ENCODE data around the gene KHDRBS2. TPM values are rescaled to one million over a fixed set of nuclear protein-coding genes. Genes with fewer than 3 reads are reported as not detected.

KHDRBS2 gene
- total RNA-seq, 1 experiment from 2014 or later, result 2.7 TPM

DNA sequence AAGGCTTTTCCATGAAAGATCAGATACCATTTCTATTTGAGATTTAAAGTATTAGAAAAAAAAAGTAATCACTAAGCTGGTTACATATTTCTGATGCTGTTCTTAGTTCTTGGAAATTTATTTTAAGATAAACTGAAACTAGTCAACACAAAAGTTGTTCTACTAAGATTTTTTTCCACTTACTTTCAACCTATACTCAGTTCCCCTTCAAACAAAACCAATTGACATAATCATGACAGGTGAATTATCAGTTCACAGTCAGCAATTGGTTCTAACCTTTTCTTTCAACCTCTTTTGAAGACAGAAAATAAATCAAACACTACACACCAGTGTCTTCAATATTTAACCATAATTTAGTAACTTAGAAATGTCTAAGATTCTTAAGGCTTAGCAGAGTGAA is 228.7 kb downstream of the KHDRBS2 start:
- H3K18ac ChIP-seq (ENCODE audit: insufficient read length, low read depth, low read length), result no peak overlapping the region
- no peak overlapping the region for H3K27ac ChIP-seq (ENCODE audit: insufficient read length, low read depth, low read length)
- no peak overlapping the region for H3T11ph ChIP-seq (ENCODE audit: low read length)
- Mint-ChIP-seq H3K36me3 (ENCODE audit: insufficient read depth in 1 of 3, low read depth in 3 of 3) (peaks cover 0 to 3% (median 3%) of the 10 kb centered on the region in 3 experiments; a peak in 2 of 7 replicates), H3K9me3 (peaks cover 0 to 2% of the 10 kb centered on the region in 2 experiments; a peak in 4 of 5 replicates), H3K4me1 (peaks cover 6% of the 10 kb centered on the region in 2 experiments), H3K27me3 (ENCODE audit: low read depth) (no peaks in the 10 kb centered on the region), H3K4me3 (no peak overlapping the region), H3K27ac (no peak overlapping the region)
- no peaks in the 10 kb centered on the region for H3K23me2 ChIP-seq (ENCODE audit: insufficient read length, low read depth, low read length, poor library complexity, severe bottlenecking)
- no peak overlapping the region for H2BK12ac ChIP-seq (ENCODE audit: insufficient read length, low read depth, low read length)
- TF ChIP-seq, protein P1, sequence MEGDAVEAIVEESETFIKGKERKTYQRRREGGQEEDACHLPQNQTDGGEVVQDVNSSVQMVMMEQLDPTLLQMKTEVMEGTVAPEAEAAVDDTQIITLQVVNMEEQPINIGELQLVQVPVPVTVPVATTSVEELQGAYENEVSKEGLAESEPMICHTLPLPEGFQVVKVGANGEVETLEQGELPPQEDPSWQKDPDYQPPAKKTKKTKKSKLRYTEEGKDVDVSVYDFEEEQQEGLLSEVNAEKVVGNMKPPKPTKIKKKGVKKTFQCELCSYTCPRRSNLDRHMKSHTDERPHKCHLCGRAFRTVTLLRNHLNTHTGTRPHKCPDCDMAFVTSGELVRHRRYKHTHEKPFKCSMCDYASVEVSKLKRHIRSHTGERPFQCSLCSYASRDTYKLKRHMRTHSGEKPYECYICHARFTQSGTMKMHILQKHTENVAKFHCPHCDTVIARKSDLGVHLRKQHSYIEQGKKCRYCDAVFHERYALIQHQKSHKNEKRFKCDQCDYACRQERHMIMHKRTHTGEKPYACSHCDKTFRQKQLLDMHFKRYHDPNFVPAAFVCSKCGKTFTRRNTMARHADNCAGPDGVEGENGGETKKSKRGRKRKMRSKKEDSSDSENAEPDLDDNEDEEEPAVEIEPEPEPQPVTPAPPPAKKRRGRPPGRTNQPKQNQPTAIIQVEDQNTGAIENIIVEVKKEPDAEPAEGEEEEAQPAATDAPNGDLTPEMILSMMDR (conservative IDR thresholded peaks at IDR 0.05), result no peak
- no peaks in the 10 kb centered on the region for H3K4me1 ChIP-seq (ENCODE audit: insufficient read depth, low read length)
- H3K4me2 ChIP-seq (ENCODE audit: insufficient read depth, insufficient read length, low read length), result no peak overlapping the region
- no peak overlapping the region for H4K8ac ChIP-seq (replicated peaks; ENCODE audit: insufficient read length, low read depth, low read length)
- H2AFZ ChIP-seq (ENCODE audit: low read length), result no peak overlapping the region
- H2BK5ac ChIP-seq (ENCODE audit: insufficient read length, low read length), result no peak overlapping the region
- no peak overlapping the region for H3K14ac ChIP-seq (ENCODE audit: insufficient read depth, low read length)
- no peak overlapping the region for H3K9ac ChIP-seq (ENCODE audit: extremely low read depth, insufficient read length, low read length)
- H2BK20ac ChIP-seq (ENCODE audit: low read depth, low read length, poor library complexity, severe bottlenecking), result no peak overlapping the region
- H3K9me3 ChIP-seq (ENCODE audit: control insufficient read depth, low read depth, low read length), result no peaks in the 10 kb centered on the region
- no peak overlapping the region for H4K5ac ChIP-seq (ENCODE audit: insufficient read length, low read depth, low read length)
- no peaks in the 10 kb centered on the region for H4K20me1 ChIP-seq (ENCODE audit: control insufficient read depth, insufficient read depth, insufficient read length)
- H3K23ac ChIP-seq (ENCODE audit: insufficient read length, low read depth, low read length), result no peak overlapping the region
- H2BK120ac ChIP-seq (ENCODE audit: low read depth, low read length, poor library complexity, severe bottlenecking), result no peak overlapping the region
- no peak overlapping the region for H3K4ac ChIP-seq (ENCODE audit: low read depth, low read length)
- no peak overlapping the region for H4K91ac ChIP-seq (ENCODE audit: insufficient read length, low read depth, low read length)
- no peak overlapping the region for H3K56ac ChIP-seq (ENCODE audit: insufficient read length, low read depth, low read length)
- no peaks in the 10 kb centered on the region for H3K27me3 ChIP-seq (ENCODE audit: insufficient read depth, low read length)
- no peaks in the 10 kb centered on the region for H3K79me1 ChIP-seq (ENCODE audit: insufficient read depth, low read depth, low read length, poor library complexity, severe bottlenecking)
- H2AK5ac ChIP-seq (ENCODE audit: insufficient read length, low read length), result no peak overlapping the region
- H3K79me2 ChIP-seq (ENCODE audit: insufficient read depth, low read length), result no peaks in the 10 kb centered on the region
- no peak overlapping the region for H2BK15ac ChIP-seq (ENCODE audit: low read depth, low read length)
- DNase-seq, result no peak

All from H9 (cell line).